Measurements from ENCODE around the gene ANKRD31.
"Not testable (repeated sequence)": the region's sequence is repeated elsewhere in the genome, so short reads cannot be mapped to it uniquely, and the experiment has no call there.

The ANKRD31 gene, protein sequence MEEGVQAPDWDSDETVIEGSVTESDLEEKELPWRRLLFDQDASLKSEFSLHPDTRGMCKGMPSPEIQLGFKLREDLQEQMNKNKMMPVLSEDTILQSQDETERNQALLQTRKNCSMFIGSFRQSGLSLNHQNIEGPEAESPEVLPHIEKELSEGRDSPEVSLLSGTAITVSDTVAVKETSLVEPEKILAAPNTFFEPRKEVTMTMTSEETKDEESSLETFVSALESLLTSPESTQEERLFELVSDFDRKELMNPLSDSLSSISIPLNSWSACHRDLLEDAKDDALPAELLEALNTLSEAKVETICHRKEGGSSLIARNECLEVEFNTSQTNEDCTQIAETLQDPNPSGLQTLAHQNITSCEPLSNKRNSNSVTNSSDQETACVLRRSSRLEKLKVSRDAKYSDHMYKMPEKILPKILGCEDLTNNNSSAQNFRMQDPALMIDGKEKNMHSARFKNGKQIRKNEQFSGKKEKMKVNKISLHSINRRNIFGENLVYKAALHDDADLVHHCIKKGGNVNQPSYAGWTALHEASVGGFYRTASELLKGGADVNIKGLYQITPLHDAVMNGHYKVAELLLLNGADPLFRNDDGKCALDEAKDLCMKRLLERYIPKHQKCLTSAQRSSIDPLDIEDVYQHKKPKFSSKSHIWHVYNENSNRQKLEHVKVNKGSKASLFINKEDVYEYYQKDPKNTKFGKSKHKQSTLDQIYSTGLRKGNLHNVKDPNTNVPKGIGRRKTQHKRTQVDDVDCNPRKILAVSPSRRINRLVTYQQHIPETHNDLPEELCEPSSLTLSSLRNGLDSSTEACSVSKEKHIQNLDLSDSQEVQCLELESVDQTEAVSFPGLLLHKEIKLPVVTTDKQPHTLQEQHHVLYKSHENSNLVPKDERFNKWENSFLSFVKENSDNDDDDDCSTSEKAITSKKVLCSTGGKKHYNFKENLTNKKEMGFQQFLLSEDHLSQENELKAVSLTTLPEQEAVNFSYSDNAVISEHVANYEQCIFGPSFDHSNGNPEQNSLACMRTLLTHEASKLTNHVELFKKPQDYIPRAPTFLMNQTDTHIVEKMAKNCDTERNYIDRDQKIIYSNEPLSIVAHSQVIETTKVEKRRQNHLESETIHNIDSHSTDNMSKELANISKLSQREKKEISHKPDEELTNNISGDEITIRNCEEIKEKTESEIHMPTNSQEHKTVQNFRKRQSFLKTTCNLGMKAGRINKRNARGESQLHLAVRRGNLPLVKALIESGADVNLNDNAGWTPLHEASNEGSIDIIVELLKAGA (N-terminal part only)
- 2.3 to 2.8 reads per million in 2 donors for total RNA-seq

DNA sequence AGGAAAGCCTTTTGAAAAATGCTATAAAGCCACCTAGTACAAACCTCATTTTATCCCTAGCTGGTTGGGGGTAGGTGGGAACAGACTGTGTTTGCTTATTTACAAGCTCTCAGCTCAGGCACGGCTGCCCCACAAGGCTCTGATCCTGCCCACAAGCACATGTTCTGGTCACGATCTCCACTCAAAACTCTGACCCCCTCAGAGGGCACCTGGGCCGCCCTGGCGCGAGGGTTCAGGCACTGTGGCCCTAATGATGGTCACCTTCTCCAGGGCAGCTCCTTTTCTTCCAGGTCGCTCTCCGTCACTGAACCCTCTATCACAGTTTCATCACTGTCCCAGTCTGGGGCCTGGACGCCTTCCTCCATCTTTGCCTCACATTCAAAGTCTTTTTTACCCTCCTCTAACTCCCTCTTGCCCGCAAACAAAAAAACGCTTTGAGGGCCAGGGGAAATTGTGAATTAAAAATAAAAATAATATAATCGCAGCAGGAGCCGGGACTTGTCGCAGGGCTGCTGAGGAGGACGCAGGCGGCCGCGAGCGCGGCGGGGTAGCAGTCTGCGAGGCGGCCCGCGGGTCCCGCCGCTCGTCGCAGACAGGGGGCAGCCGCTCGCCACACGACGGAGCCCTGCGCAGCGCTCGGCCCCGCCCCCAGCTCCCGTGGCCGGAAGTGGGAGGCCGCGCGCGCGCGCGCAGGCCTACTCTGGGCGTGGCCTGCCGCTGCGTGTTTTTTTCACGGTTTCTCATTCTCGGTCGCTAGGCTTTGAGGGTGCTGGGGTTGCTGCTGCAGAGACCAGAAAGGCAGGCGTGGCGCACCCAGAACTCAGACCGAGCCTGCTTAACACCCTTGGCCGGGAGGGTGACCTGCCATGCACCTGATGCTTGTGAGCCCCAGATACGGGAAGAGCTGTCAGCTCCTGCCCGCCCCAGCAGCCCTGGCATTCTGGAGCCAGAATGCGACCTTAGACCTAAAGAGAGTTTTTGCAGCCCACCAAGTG, at the start of gene ANKRD31:
TSS of gene ANKRD31 (minus strand) at position 557 of the 995 bp plus-strand sequence. CDS start at position 365, 192 bp downstream.
- DNase-seq: peak; percentile 80

DNA sequence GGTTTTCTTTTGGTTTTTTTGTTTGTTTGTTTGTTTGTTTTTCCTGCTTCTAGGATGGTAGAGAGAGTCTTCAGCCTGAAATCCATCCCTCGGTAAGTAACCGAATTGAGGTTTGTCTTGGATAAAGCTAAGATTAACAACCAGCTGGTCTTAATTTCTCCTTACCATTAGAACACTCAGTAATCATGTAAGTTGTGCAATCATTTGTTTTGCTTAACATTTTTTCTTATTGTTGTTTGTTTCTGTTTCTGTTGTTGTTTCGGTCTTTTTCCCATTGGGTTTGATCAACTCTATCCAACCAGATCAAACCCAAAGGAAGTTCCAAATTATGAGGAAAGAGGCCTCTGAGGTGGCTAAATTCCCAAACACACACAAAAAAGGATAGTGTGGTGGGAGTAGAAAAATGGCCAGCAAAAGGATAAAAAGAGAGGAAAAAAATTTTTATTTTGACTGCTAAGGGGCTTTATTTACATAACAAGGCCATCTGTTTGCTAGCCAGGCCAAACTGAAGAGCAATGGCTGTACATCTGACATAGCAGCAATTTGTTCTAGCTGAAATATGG, 49.6 kb upstream of the ANKRD31 start:
- DNase-seq: no peak

DNA sequence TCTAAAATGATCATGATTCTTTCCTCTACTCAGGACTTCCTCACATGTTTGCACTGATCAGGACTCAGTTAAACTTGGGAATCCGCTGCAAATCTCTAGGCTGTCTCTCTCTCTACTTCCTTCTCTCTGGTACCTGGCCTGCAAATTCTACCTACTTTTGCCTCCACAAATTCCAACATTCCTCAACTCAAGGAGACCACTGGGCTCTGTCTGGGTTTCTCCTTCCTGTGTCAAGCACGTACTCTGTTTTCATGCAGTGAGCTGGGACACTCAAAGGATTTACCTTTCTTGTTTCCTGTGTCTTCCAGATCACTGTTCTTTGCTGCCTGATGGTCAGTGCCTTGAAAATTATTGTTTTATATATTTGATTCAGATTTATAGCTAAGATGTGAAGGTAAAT, 45.9 kb upstream of the ANKRD31 start:
- no peak for DNase-seq

DNA sequence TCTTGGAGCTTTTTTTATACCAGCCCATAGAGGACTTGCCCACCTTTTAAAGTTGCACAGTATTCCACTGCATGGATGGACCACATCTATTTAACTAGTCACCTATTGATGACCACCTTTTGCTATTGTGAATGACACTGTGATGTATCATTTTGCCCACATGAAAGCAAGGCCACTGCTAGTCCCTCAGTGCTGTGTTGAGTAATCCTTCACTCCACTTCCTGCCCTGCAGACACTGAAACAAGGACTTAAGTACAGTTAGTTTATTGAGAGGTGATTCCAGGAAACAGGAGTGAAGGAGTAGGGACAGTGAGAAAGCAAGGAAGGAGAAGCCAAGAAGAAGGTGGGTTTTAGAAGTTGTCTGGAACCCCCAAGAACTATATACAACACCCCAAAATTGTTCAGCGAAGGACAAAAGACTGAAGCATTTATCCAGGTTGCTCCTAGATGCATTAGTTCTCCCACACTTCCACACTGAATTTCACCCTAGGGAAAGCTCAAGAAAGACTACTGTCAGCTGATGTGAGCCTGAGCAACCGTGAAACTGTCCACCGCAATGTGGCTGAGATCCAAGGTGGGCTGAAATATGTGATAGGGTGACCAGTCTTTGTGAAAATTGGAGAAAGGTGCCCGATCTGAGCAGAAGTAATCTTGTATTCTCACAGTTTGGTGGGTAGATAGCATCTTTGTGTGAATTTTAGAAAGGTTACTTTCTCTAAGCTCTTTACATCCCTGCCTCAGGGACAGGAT, 45.2 kb upstream of the ANKRD31 start:
- DNase-seq: no peak

DNA sequence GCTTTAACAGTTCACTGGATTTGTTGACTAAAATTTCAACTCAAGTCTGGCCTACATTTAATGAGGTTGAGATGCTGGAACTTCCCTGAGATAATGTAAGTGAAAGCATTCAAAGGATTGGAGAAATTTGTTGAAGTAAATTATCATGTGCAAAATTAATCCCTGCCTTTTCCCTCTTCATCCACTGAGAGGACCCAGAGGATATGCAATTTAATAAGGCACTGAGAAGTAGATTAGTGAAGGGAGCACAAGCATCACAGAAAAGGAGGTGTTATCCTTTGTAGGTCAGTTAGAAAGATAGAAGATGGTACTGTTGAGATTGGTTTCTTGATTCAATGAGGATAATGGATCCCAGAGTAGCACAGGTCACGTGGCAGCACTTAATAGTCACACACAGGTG, 42.6 kb upstream of the ANKRD31 start:
- DNase-seq: no peak

DNA sequence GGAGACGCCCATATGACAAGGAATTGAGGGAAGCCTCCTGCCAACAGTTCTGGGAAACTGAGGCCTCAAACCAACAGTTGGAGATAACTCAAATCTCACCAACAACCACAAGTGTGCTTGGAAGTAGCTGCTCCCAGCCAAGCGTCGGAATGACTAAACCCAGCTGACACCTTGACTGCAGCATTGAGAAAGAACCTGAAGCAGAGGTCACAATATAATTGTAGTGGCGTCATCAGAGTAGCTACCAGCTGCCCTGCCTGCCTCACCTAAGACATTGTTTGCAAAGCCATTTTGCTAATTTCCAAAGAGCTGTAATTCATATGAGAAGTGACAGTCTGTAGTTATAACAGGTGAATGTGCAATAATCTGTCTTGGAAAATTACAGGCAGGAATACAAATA, 40.8 kb upstream of the ANKRD31 start:
- no peak for DNase-seq

DNA sequence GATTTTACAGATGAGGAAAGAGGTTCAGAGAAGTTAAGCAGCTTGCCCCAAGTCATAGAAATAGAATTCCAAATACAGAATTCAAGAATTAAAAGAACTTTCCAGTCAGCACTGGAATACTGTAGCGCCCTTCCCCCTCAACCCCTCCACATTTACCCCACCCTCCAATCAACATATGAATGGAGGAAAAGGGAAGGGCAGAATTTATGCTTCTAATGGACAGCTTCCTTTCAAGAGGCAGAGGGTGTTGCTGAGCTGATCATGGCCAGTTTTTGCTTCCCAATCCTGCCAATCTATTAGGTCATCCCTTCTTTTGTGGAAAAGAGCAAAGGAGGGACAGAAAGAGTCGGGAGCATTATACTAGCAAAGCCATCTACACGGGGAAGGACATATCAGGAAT, 39.1 kb upstream of the ANKRD31 start:
- no peak for DNase-seq

DNA sequence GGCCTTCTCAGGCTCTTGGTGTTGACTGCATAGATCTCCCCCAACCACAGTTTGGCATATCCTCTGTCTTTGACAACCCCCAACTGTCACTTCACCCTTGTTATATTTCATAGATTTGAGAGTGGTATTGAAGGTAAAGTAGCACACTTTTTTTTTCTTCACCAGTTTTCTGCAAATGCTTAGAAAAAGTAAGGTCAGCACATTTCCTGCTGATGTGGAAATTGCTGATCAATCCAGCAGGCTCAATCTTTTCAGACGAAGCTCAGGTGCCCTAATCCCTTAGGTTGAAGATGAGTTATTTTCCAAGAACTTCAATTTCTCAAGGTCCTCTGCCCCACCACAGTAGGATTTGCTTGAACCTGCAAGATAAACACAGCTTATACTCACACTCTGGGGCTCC, 38.5 kb upstream of the ANKRD31 start:
- no peak for DNase-seq

DNA sequence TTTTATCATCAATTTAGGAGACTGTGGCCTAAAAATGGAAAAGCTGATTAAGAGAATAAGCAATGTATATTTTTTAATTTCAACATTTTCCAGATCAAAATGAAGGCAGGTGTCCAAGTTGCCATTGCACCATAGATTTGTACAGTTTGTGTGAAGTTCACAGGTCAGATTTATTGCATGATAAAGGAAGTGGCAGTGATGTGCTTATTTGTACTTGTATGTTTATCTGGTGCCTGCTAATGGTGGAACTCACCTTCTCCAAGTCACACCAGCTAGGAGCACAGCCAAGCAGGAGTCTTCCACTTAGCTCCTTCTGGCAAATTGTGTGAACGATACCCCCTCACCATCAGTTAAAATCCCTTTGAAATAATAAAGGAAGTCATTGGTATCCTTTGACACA, 37.8 kb upstream of the ANKRD31 start:
- no peak for DNase-seq

DNA sequence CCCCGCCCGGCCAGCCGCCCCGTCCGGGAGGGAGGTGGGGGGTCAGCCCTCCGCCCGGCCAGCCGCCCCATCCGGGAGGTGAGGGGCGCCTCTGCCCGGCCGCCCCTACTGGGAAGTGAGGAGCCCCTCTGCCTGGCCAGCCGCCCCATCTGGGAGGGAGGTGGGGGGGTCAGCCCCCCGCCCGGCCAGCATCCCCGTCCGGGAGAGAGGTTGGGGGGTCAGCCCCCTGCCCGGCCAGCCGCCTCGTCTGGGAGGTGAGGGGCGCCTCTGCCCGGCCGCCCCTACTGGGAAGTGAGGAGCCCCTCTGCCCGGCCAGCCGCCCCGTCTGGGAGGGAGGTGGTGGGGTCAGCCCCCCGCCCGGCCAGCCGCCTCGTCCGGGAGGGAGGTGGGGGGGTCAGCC, 33.9 kb upstream of the ANKRD31 start:
- not testable (repeated sequence) for DNase-seq

DNA sequence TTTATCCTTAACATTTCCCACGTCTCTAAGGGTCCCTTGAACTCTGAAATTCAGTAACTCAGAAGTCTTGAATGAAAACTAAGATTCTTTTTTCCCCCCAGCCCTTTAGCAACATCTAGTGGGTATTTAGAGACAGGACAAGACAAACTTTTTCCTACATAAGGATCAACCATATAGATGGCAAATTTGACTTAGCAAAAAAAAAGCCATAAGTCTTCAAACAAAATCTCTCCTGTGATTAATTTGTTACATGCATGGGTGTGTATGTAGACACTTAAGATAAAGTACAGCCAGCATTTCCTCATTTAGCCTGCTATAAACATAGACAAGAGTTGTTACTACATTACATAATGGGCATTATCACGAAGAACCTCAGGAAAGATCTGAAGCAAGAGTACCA, 29.1 kb upstream of the ANKRD31 start:
- no peak for DNase-seq

DNA sequence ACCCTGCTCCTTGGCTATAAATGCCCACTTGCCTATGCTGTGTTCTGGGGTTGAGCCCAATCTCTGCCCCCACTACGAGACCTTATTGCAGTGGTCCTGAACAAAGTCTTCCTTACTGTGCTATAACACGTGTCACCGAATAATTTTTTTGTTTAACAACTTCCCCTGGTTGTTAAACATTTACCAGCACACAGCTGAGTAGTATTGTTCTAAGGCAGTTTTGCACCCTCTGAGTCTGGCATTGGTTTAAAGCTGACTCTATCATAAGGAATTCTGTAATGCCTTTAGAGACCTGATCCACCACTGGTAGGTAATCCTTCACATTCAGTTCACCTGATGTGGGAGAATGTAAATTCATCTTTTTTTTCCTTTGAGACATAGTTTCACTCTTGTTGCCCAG, 25.6 kb upstream of the ANKRD31 start:
- no peak for DNase-seq

DNA sequence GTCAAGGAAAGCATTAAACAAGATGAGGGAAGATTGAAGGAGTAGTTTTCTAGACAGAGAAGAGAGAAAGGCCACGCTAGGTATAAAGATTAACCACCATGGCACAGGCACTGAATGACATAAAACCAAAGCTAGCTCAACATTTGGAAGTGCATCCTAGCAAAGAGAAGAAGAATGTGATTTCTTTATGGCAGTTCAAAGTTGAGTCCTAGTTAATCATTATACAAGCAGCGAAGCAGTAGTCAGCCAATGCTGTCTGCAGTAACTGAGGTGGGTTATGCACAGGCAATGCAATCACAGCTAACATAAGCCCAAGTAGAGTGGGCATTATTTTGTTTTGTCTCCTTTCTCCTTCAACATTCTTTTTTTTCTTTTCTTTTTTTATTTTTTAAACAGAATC, 24.0 kb upstream of the ANKRD31 start:
- no peak for DNase-seq

DNA sequence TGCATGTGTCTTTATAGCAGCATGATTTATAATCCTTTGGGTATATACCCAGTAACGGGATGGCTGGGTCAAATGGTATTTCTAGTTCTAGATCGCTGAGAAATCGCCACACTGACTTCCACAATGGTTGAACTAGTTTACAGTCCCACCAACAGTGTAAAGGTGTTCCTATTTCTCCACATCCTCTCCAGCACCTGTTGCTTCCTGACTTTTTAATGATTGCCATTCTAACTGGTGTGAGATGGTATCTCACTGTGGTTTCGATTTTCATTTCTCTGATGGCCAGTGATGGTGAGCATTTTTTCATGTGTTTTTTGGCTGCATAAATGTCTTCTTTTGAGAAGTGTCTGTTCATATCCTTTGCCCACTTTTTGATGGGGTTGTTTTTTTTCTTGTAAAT, 13.8 kb upstream of the ANKRD31 start:
- not testable (repeated sequence) for DNase-seq

DNA sequence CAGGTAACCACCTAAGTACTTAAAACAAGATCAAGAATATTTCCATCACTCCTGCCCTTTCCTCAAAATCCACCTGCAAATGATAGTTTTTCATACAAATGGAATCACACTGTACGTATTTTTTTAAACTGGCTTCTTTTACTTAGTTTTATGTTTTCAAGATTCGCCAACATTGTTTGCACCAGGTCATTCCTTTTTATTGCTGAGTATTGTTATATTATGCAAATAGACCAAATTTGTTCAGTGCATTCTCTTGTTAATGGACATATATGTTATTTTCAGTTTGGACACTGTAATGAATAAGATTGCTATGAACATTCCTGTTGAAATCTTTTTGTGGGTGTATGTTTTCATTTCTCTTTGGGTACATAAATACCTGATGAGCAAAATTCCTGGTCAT, 8.3 kb upstream of the ANKRD31 start:
- DNase-seq: no peak

DNA sequence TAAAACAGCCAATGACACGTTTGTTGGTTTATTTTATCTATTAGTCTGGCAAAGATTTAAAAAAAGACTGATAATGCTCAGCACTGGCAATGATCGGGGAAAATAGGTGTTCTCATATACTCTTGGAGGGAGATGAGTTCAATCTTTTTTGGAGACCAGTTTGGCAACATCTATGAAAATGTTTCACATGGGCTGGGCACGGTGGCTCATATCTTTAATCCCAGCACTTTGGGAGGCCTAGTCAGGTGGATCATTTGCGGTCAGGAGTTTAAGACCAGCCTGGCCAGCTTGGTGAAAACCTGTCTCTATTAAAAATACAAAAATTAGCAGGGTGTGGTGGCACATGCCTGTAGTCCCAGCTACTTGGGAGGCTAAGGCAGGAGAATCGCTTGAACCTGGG, 6.8 kb upstream of the ANKRD31 start:
- DNase-seq: no peak

DNA sequence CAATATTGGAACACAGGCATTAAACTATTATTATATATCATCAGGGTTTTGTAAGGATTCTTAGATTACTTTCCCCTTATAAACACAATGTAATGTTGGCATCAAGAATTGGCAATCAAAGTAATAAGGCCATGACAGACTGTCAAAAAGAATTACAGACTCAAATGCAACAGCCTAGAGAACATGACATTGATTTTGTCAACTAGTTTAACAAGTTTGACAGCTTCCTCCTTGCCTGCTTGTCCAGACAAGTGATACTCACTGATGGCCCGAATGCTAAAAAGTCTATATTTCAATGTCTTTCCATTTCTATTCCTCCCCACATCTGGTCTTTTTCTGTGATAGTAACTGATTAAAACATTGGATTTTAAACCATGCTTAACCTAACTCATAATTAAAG, 6.4 kb upstream of the ANKRD31 start:
- no peak for DNase-seq

DNA sequence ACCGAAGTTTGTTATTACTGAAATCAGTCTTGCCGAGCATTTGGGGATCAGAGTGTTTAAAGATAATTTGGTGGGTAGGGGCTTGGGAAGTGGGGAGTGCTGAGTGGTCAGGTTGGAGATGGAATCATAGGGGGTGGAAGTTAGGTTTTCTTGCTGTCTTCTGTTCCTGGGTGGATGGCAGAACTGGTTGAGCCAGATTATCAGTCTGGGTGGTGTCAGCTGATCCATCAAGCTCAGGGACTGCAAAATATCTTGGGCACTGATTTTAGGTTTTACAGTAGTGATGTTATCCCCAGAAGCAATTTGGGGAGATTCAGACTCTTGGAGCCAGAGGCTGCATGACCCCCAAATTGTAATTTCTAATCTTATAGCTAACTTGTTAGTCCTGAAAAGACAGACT, 5.4 kb upstream of the ANKRD31 start:
- no peak for DNase-seq

DNA sequence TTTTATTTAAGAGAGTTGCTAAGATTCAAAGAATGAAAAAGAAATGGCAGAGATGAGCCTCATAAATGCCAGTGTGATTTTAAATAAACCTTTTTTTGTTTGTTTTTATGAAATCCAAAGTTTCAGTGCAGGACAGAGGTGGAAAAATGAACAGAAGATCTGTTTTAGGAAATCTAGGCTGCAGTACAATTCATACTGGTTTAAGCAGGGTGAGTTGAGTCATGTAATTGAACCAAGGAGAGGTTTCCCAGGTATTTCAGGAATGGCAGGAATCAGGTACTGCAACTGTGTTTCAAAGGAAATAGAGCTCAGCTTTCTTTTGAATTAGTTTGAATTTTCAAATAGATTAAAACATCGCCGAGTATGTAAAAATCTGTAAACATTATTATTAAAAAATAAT, 3.0 kb upstream of the ANKRD31 start:
- no peak for DNase-seq

DNA sequence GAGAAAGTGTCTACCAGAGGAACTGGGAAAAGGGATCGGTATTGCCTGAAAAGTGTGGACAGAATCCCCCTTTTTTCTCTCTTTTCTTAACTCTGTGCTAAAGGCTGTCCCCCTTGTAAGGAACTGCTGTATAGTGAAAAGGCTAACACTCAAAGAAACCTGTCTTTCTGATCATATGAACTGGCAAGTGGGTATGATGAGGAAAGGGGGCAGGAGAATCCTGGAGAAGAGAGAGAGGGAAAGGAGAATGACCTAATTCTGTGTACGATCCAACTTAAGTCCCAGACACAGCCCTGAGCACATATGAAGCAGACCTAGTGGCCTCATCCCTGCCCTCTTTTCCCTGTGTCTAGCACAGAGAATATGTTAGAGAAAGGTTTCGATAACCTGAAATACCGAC, 967 bp downstream of the ANKRD31 start:
- DNase-seq: no peak

DNA sequence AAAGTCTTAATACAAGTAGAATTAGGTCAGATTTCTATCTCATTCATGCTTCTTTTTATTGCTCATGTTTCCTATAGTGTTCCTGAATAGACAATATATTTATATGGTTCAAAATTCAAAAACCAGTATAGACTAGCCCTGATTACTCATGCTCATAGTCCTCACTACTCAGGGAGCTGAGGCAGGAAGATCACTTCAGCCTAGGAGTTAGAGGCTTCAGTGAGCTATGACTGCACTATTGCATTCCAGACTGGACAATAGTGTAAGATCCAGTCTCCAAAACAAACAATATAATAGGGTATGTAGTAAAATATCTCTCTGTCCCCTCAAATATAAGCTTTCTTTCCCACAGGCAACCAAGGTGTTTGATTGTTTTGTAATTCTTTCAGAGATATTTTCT, 2.4 kb downstream of the ANKRD31 start:
- no peak for DNase-seq

Measured in activated gamma-delta T cell (primary cell).